Left ventricle myocardium inferior (tissue), 1 donor: Measurements from ENCODE around the gene ZFYVE19. TPM values are rescaled to one million over a fixed set of nuclear protein-coding genes. Genes with fewer than 3 reads are reported as not detected.

Source experiments
- DNase-seq: peaks from one replicate; pipeline ENCODE4 v3.0.0-alpha.2; 2020
- H3K27ac ChIP-seq: fragments of 200-600 bp; replicated peaks from 2 replicates; pipeline ENCODE4 v1.8.0; 2021
- H3K27me3 ChIP-seq: fragments of 200-600 bp; 2 replicates; pipeline ENCODE4 v1.8.0; 2021; ENCODE audit warnings: low read depth
- H3K36me3 ChIP-seq: fragments of 200-600 bp; 2 replicates; pipeline ENCODE4 v1.8.0; 2021
- H3K4me1 ChIP-seq: fragments of 200-600 bp; 2 replicates; pipeline ENCODE4 v1.8.0; 2021
- H3K4me3 ChIP-seq: fragments of 200-600 bp; 2 replicates; pipeline ENCODE4 v1.8.0; 2021; ENCODE audit warnings: mild to moderate bottlenecking, moderate library complexity
- H3K9me3 ChIP-seq: fragments of 200-600 bp; replicated peaks from 2 replicates; pipeline ENCODE4 v1.8.0; 2021
- intact Hi-C: fragments of 100-400 bp; cut with micrococcal nuclease; formaldehyde crosslinking; loops from one replicate; pipeline ENCODE4 v1.11.0; 2022
- long read RNA-seq: library from polyadenylated mRNA; unstranded; transcript quantifications from one replicate; pipeline ENCODE4 v2.0.0, GENCODE V29; 2021
- total RNA-seq: library from RNA; stranded (reverse); fragmentation: NEBNext Ultra II Directional; extraction: Animal tissue kit (Norgen Biotek cat#: 25700); gene quantifications from one replicate; pipeline ENCODE4 v1.2.1, GENCODE V29; 2021
- TF ChIP-seq, protein P1 (sequence below): fragments of 200-600 bp; IDR thresholded peaks from 2 replicates; pipeline ENCODE4 v1.8.0; 2021; ENCODE audit warnings: antibody characterized with exemption, mild to moderate bottlenecking, borderline replicate concordance
- donor health status: DM: no; HTN: yes; CAD: no; lungs with severe emphysema.

Gene ZFYVE19, protein sequence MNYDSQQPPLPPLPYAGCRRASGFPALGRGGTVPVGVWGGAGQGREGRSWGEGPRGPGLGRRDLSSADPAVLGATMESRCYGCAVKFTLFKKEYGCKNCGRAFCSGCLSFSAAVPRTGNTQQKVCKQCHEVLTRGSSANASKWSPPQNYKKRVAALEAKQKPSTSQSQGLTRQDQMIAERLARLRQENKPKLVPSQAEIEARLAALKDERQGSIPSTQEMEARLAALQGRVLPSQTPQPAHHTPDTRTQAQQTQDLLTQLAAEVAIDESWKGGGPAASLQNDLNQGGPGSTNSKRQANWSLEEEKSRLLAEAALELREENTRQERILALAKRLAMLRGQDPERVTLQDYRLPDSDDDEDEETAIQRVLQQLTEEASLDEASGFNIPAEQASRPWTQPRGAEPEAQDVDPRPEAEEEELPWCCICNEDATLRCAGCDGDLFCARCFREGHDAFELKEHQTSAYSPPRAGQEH
- total RNA-seq = 24.7 TPM
- long read RNA-seq, transcript ZFYVE19-201 (10 exons, 1,555 nt) = minor isoform, 8 of 46 reads
- long read RNA-seq, transcript ZFYVE19-203 (11 exons, 2,775 nt) = major isoform, 19 of 46 reads
- long read RNA-seq, partial matches to known transcripts = 11 of 46 reads
- long read RNA-seq, other reads (novel, unspliced or antisense) = 8 of 46 reads

DNA sequence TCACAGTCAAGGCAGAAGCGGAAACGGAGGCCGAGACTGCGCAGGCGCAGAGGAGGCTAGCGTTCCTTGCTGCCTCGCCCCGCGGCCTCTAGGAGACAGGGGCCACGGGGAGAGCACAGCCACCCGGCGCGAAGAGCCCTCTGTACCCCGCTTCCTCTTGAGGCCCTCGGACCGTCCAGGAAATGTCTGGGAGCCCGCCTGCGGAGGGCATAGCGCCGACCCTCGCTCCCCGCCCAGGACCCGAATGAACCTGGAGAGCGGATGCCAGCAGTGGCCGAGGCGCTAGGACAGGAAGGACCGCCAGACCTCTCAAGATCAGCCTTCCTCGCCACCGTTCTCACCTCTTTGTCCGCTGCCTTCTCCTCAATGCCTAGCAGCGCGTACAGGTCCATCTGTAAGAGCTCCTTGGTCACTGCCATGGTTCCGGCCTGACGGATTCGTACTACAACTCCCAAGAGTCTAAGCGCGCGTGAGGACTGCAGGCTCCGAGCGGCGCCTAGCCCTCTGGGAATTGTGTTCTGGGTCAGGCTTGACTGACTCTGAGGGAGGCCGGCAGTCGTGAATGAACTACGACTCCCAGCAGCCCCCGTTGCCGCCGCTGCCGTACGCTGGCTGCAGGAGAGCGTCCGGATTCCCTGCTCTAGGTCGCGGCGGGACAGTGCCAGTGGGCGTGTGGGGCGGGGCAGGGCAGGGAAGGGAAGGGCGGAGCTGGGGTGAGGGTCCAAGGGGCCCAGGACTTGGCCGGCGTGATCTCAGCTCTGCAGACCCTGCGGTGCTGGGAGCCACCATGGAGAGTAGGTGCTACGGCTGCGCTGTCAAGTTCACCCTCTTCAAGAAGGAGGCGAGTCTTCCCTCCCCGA, at the start of gene ZFYVE19, which contains the start of gene DNAJC17:
TSS of gene ZFYVE19 (plus strand) at position 62 of the 860 bp plus-strand sequence. CDS start at position 563, 501 bp downstream.
TSS of gene DNAJC17 (minus strand) at position 446 of the 860 bp plus-strand sequence. CDS start at position 419, 27 bp downstream.
- TF ChIP-seq, protein P1, sequence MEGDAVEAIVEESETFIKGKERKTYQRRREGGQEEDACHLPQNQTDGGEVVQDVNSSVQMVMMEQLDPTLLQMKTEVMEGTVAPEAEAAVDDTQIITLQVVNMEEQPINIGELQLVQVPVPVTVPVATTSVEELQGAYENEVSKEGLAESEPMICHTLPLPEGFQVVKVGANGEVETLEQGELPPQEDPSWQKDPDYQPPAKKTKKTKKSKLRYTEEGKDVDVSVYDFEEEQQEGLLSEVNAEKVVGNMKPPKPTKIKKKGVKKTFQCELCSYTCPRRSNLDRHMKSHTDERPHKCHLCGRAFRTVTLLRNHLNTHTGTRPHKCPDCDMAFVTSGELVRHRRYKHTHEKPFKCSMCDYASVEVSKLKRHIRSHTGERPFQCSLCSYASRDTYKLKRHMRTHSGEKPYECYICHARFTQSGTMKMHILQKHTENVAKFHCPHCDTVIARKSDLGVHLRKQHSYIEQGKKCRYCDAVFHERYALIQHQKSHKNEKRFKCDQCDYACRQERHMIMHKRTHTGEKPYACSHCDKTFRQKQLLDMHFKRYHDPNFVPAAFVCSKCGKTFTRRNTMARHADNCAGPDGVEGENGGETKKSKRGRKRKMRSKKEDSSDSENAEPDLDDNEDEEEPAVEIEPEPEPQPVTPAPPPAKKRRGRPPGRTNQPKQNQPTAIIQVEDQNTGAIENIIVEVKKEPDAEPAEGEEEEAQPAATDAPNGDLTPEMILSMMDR = peak; percentile 34
- Histone ChIP-seq H3K27me3 (no peaks in the 10 kb centered on the region), H3K27ac (peak within 1 kb of the TSS; percentile 99), H3K36me3 (peaks cover 26% of the 10 kb centered on the region), H3K9me3 (no peaks in the 10 kb centered on the region), H3K4me3 (peak within 1 kb of the TSS; percentile 99), H3K4me1 (peaks cover 55% of the 10 kb centered on the region)
- peak; percentile 97 for DNase-seq
- intact Hi-C loops = no loop called here

DNA sequence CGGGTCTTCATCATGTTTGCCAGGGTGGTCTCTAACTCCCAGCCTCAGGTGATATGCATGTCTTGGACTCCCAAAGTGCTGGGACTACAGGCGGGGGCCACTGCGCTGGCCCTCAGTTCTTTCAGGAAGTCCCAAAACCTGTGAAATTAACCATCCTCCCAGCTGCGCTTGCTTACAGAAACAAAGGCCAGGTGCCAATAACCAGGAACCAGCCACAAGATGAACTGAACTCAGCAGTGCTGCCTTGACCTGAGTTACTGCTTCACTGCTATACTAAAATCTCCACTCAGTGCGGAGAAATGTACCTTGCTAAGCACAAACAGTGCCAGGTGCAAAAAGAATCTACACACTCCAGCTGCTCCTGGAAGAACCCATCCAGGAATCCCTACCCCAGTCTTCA, 46.9 kb upstream of the ZFYVE19 start:
- no peak for DNase-seq
- H3K36me3 ChIP-seq = no peaks in the 10 kb centered on the region
- no peaks in the 10 kb centered on the region for H3K27me3 ChIP-seq
- H3K9me3 ChIP-seq = no peaks in the 10 kb centered on the region
- H3K4me1 ChIP-seq = peaks cover 31% of the 10 kb centered on the region
- no peak overlapping the region for H3K27ac ChIP-seq
- no peak overlapping the region for H3K4me3 ChIP-seq
- intact Hi-C loops = no loop called here
- TF ChIP-seq, protein P1 = no peak

DNA sequence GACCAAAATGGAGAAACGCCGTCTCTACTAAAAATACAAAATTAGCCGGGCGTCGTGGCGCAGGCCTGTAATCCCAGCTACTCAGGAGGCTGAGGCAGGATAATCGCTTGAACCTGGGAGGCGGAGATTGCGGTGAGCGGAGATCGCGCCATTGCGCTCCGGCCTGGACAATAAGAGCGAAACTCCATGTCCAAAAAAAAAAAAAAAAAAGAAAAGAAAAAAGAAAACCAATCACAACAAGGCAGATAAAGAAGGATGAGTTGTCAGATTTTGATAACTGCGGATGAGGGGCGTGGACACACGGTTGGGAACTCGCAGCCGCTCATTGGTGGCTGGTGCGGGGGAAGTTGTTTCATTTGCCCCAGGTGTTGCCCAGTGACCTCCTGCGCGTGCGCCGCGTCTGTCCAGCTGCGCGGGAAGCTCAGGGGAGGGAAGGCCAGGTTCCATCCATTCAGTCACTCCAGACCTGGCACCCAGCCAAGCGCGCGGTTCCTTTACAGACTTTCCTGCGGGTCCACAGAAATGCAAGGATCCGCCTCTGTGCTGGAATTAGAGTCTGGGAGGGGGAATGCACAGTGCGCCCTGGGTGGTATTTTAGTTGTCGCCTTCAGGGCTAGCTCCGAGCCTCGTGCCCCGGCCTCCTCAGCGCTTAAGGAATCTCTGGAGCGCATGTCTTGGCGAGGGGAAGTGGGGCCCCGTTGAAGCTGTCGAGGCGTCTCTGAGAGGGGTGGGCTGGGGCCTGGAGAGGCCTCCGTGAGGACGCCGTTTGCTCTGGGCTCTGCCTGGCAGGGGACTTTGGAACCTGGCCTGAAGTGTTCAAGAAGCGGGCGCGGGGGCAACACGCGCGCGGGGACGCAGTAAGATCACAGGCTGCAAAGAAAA, 43.7 kb upstream of the ZFYVE19 start:
- intact Hi-C loops = no loop called here
- peak overlapping the region; percentile 69 for H3K4me3 ChIP-seq

DNA sequence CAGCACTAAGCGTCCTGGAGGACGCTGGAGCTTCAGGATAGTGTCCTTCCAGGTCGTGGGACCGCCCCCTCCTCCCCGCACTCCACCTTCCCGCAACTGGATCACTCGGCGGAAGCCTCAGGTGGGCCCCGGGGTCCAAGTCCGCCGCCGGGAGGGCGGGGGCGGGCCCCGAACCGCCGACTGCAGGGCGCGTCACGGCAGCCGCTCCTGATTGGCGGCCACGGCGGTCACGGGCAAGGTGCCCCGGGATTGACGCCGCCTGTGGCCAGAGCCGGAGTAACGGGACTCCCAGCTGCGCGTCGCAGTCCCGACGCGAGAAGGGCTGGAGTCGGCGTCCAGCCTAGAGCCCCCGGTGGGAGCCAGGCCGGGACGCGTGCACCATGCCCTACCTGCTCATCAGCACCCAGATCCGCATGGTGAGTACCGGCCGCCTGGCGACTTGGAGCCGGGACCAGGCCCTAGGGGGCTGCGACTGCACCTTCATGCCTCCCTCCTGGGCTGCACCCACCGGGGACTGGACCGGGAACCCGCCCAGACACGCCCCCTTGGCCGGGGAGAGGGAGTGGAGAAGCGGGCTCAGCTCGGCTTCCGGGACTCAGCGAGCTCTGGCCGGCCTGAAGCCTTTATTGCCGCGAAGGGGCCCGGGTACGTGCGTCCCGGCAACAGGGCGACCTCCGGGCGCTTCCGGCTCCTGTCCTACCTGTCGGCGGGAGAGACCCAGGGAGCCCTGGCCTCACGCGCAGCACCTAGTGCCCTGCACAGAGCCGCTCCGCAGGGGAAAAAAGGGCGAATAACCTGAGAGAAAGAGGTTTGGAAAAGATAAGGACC, 42.9 kb upstream of the ZFYVE19 start, which contains the start of gene GCHFR:
TSS of gene GCHFR (plus strand) at position 268 of the 828 bp plus-strand sequence. CDS start at position 381, 113 bp downstream.
- DNase-seq = peak; percentile 78
- Histone ChIP-seq H3K4me1 (peaks cover 29% of the 10 kb centered on the region), H3K9me3 (no peaks in the 10 kb centered on the region), H3K4me3 (peak within 1 kb of the TSS; percentile 69), H3K27me3 (no peaks in the 10 kb centered on the region), H3K36me3 (peaks cover 12% of the 10 kb centered on the region), H3K27ac (peak within 1 kb of the TSS; percentile 80)
- TF ChIP-seq, protein P1 = peak; percentile 58
- intact Hi-C loops = no loop called here

More for the DNA sequence above, 43.7 kb upstream of the ZFYVE19 start:
- Histone ChIP-seq H3K27ac (peak overlapping the region; percentile 80), H3K36me3 (peaks cover 12% of the 10 kb centered on the region), H3K4me1 (peaks cover 27% of the 10 kb centered on the region), H3K27me3 (no peaks in the 10 kb centered on the region), H3K9me3 (no peaks in the 10 kb centered on the region)
- TF ChIP-seq, protein P1 = no peak
- DNase-seq = peak; percentile 56
